Fibroblast of skin of back (primary cell): ENCODE results near the gene YKT6.

Experiments
- DNase-seq: peaks from one replicate; pipeline ENCODE4 v3.0.0-alpha.2; 2013

YKT6 gene

GRCh38 chr7:44235582-44236332 is 35.0 kb downstream of the YKT6 start:
- DNase-seq, result no peak

GRCh38 chr7:44236333-44236728 is 35.6 kb downstream of the YKT6 start:
- no peak for DNase-seq

- no peak for DNase-seq
Measured at GRCh38 chr7:44237696-44238095, 36.9 kb downstream of the YKT6 start.

- no peak for DNase-seq
Measured at GRCh38 chr7:44238116-44238695, 37.4 kb downstream of the YKT6 start.

- no peak for DNase-seq
Measured at GRCh38 chr7:44239361-44239760, 38.6 kb downstream of the YKT6 start.

GRCh38 chr7:44240376-44240775 is 39.6 kb downstream of the YKT6 start:
- DNase-seq, result no peak

- peak; percentile 79 for DNase-seq
Measured at GRCh38 chr7:44240983-44241510, 40.3 kb downstream of the YKT6 start.

- no peak for DNase-seq
Measured at GRCh38 chr7:44242091-44242490, 41.3 kb downstream of the YKT6 start.

- DNase-seq, result peak; percentile 4
Measured at GRCh38 chr7:44244282-44244681, 43.5 kb downstream of the YKT6 start.

- no peak for DNase-seq
Measured at GRCh38 chr7:44246396-44247113, 45.8 kb downstream of the YKT6 start.

- no peak for DNase-seq
Measured at GRCh38 chr7:44247868-44248651, 47.3 kb downstream of the YKT6 start.

- DNase-seq, result no peak
Measured at GRCh38 chr7:44249639-44250234, 49.0 kb downstream of the YKT6 start.

- no peak for DNase-seq
Measured at GRCh38 chr7:44251269-44251668, 50.5 kb downstream of the YKT6 start.

GRCh38 chr7:44251881-44252280 is 51.1 kb downstream of the YKT6 start:
- no peak for DNase-seq

GRCh38 chr7:44256459-44256858 is 55.7 kb downstream of the YKT6 start:
- DNase-seq, result no peak

- no peak for DNase-seq
Measured at GRCh38 chr7:44257213-44257612, 56.4 kb downstream of the YKT6 start.

- peak; percentile 92 for DNase-seq
Measured at GRCh38 chr7:44257618-44258422, 57.0 kb downstream of the YKT6 start.

GRCh38 chr7:44258423-44258760 is 57.6 kb downstream of the YKT6 start:
- no peak for DNase-seq

GRCh38 chr7:44258865-44259546 is 58.2 kb downstream of the YKT6 start:
- no peak for DNase-seq

- DNase-seq, result peak; percentile 82
Measured at GRCh38 chr7:44259547-44260457, 59.0 kb downstream of the YKT6 start.
